Keratinocyte (primary cell): Measurements from ENCODE around the gene APRT.

Experiments used
- CTCF ChIP-seq, 3 experiments: IDR thresholded peaks in 1 of 3; conservative IDR thresholded peaks in 1 of 3; optimal IDR thresholded peaks in 1 of 3; 2 replicates in 2 of 3; 3 replicates in 1 of 3; pipeline versions ENCODE3 to v1.5.1; 2011; ENCODE audit warnings: low read length in 3 of 3, mild to moderate bottlenecking in 3 of 3, moderate library complexity in 2 of 3, control low read depth in 1 of 3, inconsistent platforms in 1 of 3; ENCODE audit not compliant: insufficient read depth in 2 of 3; ENCODE audit errors: extremely low read depth in 1 of 3
- EZH2 ChIP-seq: IDR thresholded peaks from one replicate; pipeline ENCODE4 v1.6.1; 2012; ENCODE audit warnings: inconsistent platforms, mild to moderate bottlenecking, low read length, moderate library complexity

- TF ChIP-seq CTCF (optimal IDR thresholded peaks at IDR 0.05 in 1 of 3, IDR thresholded peaks at IDR 0.05 in 1 of 3, conservative IDR thresholded peaks at IDR 0.05 in 1 of 3; ENCODE audit: extremely low read depth in 1 of 3, insufficient read depth in 2 of 3, low read length in 3 of 3) (no peak), EZH2 (no peak)
These were observed 18.5 kb upstream of the APRT start for GRCh38 chr16:88830258-88830657.
